H1 (cell line): Measurements from ENCODE around the gene IGSF9. TPM values are rescaled to one million over a fixed set of nuclear protein-coding genes. Genes with fewer than 3 reads are reported as not detected.

ENCODE experiments used
- PHF8 ChIP-seq: fragments of 200-600 bp; sonication (generic); conservative IDR thresholded peaks from 2 replicates; pipeline ENCODE4 v1.7.1; 2012; ENCODE audit warnings: low read depth, mild to moderate bottlenecking, inconsistent platforms, low read length, moderate library complexity
- TAF7 ChIP-seq: optimal IDR thresholded peaks from 2 replicates; pipeline ENCODE3; 2011; ENCODE audit warnings: low read depth, mild to moderate bottlenecking, inconsistent platforms, low read length, moderate library complexity, borderline replicate concordance
- polyA plus RNA-seq, 7 experiments: library from polyadenylated mRNA; depleted of rRNA in 3 of 7; stranded (reverse) in 5 of 7; unstranded in 2 of 7; fragments of >200 nt in 5 of 7; fragments of 200-250 nt in 2 of 7; gene quantifications; 1 replicate in 5 of 7; 2 replicates in 1 of 7; 4 replicates in 1 of 7; pipeline versions ENCODE4 v1.2.1 to v1.2.3, GENCODE V29; 2011 to 2013; ENCODE audit warnings: missing spikeins in 2 of 7, mixed read lengths in 2 of 7
- total RNA-seq: library from RNA; stranded (reverse); fragmentation: NEBNext Ultra II Directional; extraction: Animal tissue kit (Norgen Biotek cat#: 25700); gene quantifications from 2 replicates; pipeline ENCODE4 v1.2.1, GENCODE V29; 2021

Gene IGSF9
- total and polyA plus RNA-seq, 2 of the 8 experiments (the other 6 are each of a cell fraction or from before 2014, with no cell fraction given), result 10.9 to 28.1 TPM

- TF ChIP-seq TAF7, result no peak
- TF ChIP-seq PHF8, result no peak
Measured at GRCh38 chr1:159992161-159992560, 46.7 kb upstream of the IGSF9 start (continued).
